DOHH2 (cell line): Measurements from ENCODE around the gene BRD7.

Experiments used
- H3F3A ChIP-seq: fragments of 200-600 bp; sonication (generic), shearing (Covaris generic); 2 replicates; pipeline ENCODE4 v1.6.0; 2016; ENCODE audit warnings: antibody characterized with exemption, mild to moderate bottlenecking; ENCODE audit not compliant: control insufficient read depth, insufficient read depth
- H3K27ac ChIP-seq: fragments of 200-600 bp; sonication (generic); 2 replicates; pipeline ENCODE4 v1.5.1; 2014; ENCODE audit warnings: low read depth, mild to moderate bottlenecking, low read length, moderate library complexity
- H3K27me3 ChIP-seq: fragments of 200-600 bp; sonication (generic); 2 replicates; pipeline ENCODE4 v1.6.1; 2014; ENCODE audit warnings: mild to moderate bottlenecking, low read length, mixed read lengths; ENCODE audit not compliant: control insufficient read depth
- H3K36me3 ChIP-seq: fragments of 200-600 bp; sonication (generic); 2 replicates; pipeline ENCODE4 v1.6.1; 2014; ENCODE audit warnings: mild to moderate bottlenecking, low read length, moderate library complexity, mixed read lengths; ENCODE audit not compliant: control insufficient read depth
- H3K4me1 ChIP-seq: fragments of 200-600 bp; sonication (generic); 2 replicates; pipeline ENCODE4 v1.6.1; 2014; ENCODE audit warnings: mild to moderate bottlenecking, low read length, mixed read lengths; ENCODE audit not compliant: control insufficient read depth
- H3K4me2 ChIP-seq: fragments of 200-600 bp; sonication (generic); 2 replicates; pipeline ENCODE4 v1.6.0; 2014; ENCODE audit warnings: mild to moderate bottlenecking, low read length, moderate library complexity
- H3K4me3 ChIP-seq: fragments of 200-600 bp; sonication (generic); 2 replicates; pipeline ENCODE4 v1.5.1; 2014; ENCODE audit warnings: mild to moderate bottlenecking, low read length, mixed read lengths
- H3K79me2 ChIP-seq: fragments of 200-600 bp; sonication (generic); 2 replicates; pipeline ENCODE4 v1.6.1; 2014; ENCODE audit warnings: mild to moderate bottlenecking, low read length, mixed read lengths; ENCODE audit not compliant: control insufficient read depth
- H3K9me2 ChIP-seq: fragments of 200-600 bp; sonication (generic); replicated peaks from 2 replicates; pipeline ENCODE4 v1.6.1; 2014; ENCODE audit warnings: mild to moderate bottlenecking, low read length, mixed read lengths; ENCODE audit not compliant: control insufficient read depth
- H3K9me3 ChIP-seq: fragments of 200-600 bp; sonication (generic); 2 replicates; pipeline ENCODE4 v1.6.1; 2014; ENCODE audit warnings: antibody characterized with exemption, low read length, mixed read lengths; ENCODE audit not compliant: control insufficient read depth, insufficient read depth
- H4K20me1 ChIP-seq: fragments of 200-600 bp; sonication (generic); 2 replicates; pipeline ENCODE4 v1.6.0; 2014; ENCODE audit warnings: low read depth, mild to moderate bottlenecking, antibody characterized with exemption, low read length, moderate library complexity; ENCODE audit not compliant: control insufficient read depth, insufficient read depth
- CTCF ChIP-seq: fragments of 200-600 bp; sonication (generic); IDR thresholded peaks from one replicate; pipeline ENCODE4 v1.5.1; 2014; ENCODE audit warnings: antibody characterized with exemption, mild to moderate bottlenecking, low read depth, low read length; ENCODE audit not compliant: poor library complexity, severe bottlenecking
- EZH2phosphoT487 ChIP-seq: fragments of 200-600 bp; sonication (generic); IDR thresholded peaks from 2 replicates; pipeline ENCODE4 v1.6.1; 2017; ENCODE audit warnings: borderline replicate concordance, mild to moderate bottlenecking, antibody characterized with exemption, low read length, moderate library complexity, mixed read lengths

Gene BRD7

GRCh38 chr16:50275428-50276325 is 93.1 kb downstream of the BRD7 start:
- peak overlapping the region; percentile 83 for H3K4me3 ChIP-seq
- H3K9me2 ChIP-seq, result no peaks in the 10 kb centered on the region
- H3F3A ChIP-seq, result peaks cover 20% of the 10 kb centered on the region; the same call in 1 of the 2 replicates
- H4K20me1 ChIP-seq, result no peaks in the 10 kb centered on the region
- H3K27ac ChIP-seq, result peak overlapping the region; percentile 77
- peaks cover 39% of the 10 kb centered on the region for H3K79me2 ChIP-seq
- H3K36me3 ChIP-seq, result no peaks in the 10 kb centered on the region
- peak overlapping the region; percentile 83 for H3K4me2 ChIP-seq
- H3K9me3 ChIP-seq, result no peaks in the 10 kb centered on the region
- H3K27me3 ChIP-seq, result no peaks in the 10 kb centered on the region
- TF ChIP-seq CTCF (no peak), EZH2phosphoT487 (no peak)
- H3K4me1 ChIP-seq, result peaks cover 69% of the 10 kb centered on the region

GRCh38 chr16:50275098-50275415 is 93.7 kb downstream of the BRD7 start:
- H3K9me2 ChIP-seq, result no peaks in the 10 kb centered on the region
- H3K4me1 ChIP-seq, result peaks cover 63% of the 10 kb centered on the region
- no peaks in the 10 kb centered on the region for H4K20me1 ChIP-seq
- peak overlapping the region; percentile 77 for H3K27ac ChIP-seq
- H3F3A ChIP-seq, result peaks cover 13% of the 10 kb centered on the region; the same call in 1 of the 2 replicates
- H3K36me3 ChIP-seq, result no peaks in the 10 kb centered on the region
- H3K27me3 ChIP-seq, result no peaks in the 10 kb centered on the region
- H3K4me3 ChIP-seq, result peak overlapping the region; percentile 83
- H3K79me2 ChIP-seq, result peaks cover 35% of the 10 kb centered on the region
- TF ChIP-seq CTCF, result peak; percentile 16
- TF ChIP-seq EZH2phosphoT487, result no peak
- no peaks in the 10 kb centered on the region for H3K9me3 ChIP-seq
- H3K4me2 ChIP-seq, result peak overlapping the region; percentile 83

- Histone ChIP-seq H3K9me2 (no peaks in the 10 kb centered on the region), H3K4me3 (peak overlapping the region; percentile 83), H3K4me2 (peak overlapping the region; percentile 83), H3F3A (peaks cover 11% of the 10 kb centered on the region; the same call in 1 of the 2 replicates), H3K9me3 (no peaks in the 10 kb centered on the region), H3K27ac (peak overlapping the region; percentile 77), H3K4me1 (peaks cover 57% of the 10 kb centered on the region), H3K79me2 (peaks cover 30% of the 10 kb centered on the region), H3K27me3 (no peaks in the 10 kb centered on the region), H3K36me3 (no peaks in the 10 kb centered on the region), H4K20me1 (no peaks in the 10 kb centered on the region)
- peak; percentile 41 for TF ChIP-seq CTCF
- TF ChIP-seq EZH2phosphoT487, result no peak
Observed at GRCh38 chr16:50274326-50275097, 94.3 kb downstream of the BRD7 start.
